Measurements from ENCODE around the gene NFASC.

NFASC gene

DNA sequence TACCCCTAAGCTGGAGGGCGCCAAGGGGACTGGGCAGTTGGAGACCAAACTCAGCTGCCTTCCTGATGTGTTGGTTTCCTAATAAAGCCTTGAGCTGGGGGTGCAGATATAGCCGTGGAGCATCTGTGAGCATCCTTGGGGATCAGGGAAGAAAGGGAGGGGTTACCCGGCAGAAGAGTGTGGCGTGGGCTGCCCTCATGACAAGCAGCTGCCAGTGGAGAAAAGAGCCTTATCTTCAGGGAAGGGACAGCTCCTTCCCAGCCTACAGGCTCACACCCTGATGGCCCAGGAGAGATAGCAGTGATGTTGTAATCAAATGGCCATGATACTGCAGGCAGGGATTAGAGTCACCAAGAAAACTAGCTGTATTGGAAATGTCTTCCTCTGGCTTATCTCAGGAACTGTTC is 10.8 kb upstream of the NFASC start:
- no peak for DNase-seq (ENCODE audit: low read depth)

DNA sequence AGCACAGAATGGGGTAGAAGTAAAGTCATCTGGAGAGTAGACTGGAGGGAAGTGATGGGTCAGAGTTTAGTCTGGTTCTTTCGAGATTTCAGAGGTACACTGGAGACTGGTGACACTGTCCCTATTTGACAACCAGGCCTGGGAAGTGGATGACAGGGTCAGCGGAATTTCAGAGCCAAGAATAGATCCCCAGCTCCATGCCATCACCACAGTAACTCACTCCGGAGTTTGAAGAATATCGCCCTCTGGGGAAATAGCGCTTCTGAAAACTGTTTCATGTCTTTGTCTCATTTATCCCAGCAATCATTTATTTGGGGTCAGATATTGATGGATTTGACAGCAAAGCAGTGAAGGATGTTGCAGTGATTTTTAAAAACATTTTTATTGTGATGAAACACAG is 7.6 kb upstream of the NFASC start:
- DNase-seq (ENCODE audit: low read depth), result no peak

DNA sequence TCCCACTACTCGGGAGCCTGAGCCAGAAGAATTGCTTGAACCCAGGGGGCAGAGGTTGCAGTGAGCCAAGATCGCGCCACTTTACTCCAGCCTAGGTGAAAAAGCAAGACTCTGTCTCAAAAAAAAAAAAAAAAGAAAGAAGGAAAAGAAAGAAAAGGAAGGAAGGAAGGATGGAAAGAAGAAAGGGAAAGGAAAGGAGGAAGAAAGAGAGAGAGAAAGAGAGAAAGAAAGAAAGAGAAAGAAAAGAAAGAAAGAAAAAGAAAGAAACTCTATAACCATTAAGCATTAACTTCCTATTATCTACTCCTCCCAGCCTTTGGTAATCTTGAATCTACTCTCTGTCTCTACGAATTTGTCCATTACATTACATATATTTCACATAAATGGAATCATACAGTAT is 6.9 kb upstream of the NFASC start:
- DNase-seq (ENCODE audit: low read depth), result no peak

DNA sequence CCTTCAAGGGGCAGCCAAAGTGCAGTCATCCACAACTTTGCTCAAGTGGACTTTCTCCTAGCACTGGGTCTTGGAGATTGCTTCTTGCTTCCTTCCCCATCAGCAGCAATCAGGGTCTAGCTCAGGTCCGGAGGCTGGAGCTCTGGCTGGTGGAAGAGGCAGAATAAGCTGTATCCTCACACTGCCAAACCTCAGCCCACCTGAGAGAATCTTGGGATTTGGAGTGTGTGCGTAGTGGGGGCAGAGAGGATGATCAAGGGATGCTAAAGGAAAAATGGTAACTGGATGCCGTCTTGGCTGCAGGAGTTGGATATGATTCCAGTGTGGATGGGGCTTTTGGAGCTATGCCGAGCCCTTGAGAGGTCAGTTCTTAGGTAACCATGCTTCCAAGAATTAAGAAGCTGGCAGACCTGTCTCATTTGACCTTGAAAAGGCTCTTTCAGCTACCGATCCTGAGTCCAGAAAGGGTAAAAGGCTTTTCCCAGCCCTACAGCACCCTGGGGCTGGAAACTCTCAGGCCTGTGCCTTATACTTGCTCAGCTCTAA is 4.5 kb upstream of the NFASC start:
- no peak for DNase-seq (ENCODE audit: low read depth)

DNA sequence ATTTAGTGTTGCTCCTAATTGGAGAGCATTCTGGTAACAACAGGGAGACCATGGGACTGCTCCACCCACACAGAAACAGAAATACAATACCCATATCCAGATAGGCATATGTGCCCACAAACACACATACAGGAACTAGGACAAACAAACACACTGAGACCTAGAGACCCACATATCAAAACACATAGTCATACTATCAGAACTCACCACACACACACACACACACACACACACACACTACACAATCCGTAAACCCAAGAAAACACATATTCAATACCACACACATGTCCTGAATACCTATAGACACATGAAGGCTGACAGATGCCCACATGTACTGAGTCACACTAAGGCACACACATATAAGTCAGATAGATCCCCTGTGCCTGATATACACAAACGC is 3.5 kb upstream of the NFASC start:
- DNase-seq (ENCODE audit: low read depth), result no peak

DNA sequence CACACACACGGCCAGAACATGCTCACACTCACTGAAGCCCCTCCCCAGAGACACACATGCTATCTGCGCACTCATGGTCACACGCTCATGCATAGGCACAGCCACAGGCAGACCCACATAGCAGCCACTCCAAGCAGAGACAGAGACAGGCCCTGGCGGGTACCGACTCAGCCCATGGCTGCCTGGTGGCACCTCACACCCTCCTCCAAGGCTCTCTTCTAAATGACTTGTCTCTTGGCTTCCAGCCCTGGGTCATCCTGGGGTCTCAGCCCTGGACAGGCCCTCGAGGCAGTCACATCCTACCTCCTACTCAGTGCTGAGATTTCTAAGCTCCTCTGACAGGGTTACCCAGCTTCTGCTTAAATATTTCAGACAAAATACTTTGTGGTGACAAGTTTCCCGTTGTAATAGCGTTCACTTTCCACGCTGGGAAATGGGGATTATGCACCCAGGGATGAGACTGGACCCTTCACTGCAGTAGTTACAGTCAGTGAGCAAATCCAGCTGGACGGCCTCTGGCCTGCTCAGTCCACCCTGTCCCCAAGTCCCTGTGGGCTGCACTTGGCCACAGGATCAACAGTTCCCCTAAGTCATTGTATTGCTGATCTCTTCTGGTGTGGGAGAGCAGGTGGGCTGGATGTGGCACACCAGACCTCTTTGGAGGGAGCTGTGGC is 2.9 kb upstream of the NFASC start:
- no peak for DNase-seq (ENCODE audit: low read depth)

DNA sequence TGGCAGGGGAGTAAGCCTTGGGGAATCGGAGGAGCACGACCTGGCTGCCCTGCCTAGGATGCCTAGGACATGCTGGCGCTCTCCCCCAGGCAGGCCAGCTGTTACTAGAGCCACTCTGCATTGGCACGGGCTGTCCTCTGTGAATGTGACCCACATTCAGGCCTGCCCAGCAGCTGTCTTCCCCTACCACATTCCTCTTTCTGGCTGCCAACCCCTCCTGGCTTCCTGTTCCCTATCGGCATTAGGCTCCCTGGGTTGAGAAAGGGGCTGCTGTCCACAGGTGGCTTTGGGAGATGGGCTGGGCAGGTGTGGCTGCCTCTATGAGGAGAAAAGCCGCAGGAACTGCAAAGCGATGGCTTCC is 2.3 kb upstream of the NFASC start:
- no peak for DNase-seq (ENCODE audit: low read depth)

DNA sequence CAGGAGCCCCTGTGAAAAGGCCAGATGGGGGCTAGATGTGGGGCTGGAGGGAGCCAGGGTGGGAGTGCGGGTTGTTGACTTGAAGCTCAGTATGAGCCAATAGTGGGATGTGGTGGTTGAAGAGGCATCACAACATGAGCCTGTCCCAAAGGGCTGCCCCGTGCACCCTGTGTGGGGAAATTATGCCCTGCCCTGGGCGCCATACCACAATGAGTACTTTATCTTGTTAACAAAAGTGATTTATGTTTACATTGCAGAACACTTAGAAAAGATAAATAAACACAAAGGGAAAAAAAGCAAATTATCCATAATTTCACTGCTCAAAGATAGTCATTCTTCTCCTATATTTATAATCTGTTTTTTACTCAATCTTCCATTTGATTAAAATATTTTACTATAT is 1.6 kb upstream of the NFASC start:
- no peak for DNase-seq (ENCODE audit: low read depth)

DNA sequence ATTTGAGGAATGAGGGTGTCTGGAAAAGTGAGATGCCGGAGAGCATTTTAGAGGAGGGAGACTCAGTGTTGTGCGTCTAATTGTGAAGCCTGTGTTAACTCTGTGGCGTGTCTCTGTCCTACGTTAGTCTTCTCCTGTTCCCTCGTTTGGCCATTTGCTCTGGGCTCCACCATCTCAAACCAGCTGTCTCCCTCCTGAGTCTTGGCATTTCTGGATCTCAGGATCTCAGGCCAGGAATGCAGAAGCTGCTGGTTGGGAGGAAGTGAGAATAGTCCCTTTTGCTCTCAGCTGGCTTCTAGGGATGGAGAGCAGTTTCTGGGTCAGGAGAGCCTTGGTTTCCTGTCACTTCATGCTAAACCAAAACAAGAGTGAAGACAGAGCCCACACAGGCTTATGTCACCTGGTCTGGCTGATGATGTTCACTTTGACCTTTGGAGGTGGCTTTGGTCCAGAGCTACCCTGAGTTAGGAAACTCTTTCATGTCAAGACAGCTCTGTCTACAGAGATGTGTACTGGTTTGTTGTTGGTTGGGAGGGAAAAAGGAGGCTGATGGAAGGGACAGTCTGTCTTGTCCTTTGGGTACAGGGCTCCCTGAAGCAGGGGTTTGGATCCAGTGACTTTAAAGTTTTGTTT is 859 bp downstream of the NFASC start:
- no peak for DNase-seq (ENCODE audit: low read depth)

DNA sequence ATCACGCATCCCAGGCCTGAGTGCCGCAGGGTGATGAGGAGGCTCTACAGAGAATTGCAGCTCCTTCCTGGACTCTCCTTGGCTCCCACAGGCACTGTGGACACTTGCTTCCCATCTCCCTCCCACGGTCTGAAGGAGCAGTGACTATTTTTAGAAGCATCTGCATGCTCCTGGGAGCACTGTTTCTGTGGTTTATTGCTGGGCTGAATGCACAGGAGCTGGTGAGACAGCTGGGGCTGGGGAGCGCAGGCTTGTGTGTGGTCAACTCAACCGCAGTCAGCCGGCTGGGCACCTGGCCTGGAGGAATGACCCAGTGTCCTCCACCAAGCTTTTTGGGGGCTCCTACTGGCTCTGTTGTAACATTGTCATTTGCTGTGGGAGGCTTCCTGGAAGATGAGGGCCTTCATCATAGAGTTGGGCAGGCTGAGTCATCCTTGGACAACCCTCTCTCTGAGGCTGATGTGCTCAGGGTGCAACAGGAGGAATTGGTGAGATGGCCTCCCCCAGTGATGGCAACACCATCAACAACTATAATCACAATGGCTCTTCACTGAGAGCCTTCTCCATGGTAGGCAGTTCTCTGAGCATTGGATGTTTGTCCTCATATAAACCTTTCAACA is 1.7 kb downstream of the NFASC start:
- peak; percentile 43 for DNase-seq (ENCODE audit: low read depth)

DNA sequence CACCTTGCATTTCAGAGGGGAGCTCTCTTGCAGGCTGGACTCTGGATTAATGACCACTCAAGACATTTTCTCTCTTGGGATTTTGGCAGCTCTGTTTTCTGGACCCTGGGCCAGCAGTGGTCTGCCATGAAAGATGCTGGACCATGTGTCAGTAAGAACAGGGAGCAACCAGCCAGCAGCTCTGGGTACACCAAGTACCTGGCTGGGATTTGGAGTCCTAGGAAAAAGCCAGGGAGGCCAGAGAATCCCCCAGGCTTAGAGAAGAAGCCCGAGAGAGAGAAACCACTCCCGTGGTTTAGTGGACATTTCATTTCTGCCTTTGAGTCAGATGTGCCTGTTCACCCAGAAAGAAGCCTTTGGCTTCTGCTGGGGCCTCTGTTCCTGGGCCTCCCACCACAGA is 2.5 kb downstream of the NFASC start:
- no peak for DNase-seq (ENCODE audit: low read depth)

DNA sequence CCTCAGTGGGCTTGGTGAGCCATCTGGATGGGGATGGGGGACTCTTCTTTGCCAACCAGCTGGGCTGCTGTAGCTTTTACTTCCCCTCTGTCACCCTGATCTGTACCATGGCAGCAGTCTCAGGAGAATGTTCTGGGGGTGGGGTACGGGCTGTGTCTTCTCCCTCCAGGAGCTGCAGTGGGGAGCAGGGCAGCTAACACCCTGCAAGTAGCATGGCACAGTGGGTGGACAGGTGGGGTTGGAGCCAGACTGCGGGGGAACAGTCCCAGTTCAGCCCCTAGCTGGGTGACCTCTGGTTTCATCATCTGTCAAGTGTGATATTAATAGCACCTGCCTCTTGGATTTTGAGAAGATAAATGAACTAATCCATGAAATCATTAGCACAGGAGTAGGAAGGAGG is 3.1 kb downstream of the NFASC start:
- no peak for DNase-seq (ENCODE audit: low read depth)

DNA sequence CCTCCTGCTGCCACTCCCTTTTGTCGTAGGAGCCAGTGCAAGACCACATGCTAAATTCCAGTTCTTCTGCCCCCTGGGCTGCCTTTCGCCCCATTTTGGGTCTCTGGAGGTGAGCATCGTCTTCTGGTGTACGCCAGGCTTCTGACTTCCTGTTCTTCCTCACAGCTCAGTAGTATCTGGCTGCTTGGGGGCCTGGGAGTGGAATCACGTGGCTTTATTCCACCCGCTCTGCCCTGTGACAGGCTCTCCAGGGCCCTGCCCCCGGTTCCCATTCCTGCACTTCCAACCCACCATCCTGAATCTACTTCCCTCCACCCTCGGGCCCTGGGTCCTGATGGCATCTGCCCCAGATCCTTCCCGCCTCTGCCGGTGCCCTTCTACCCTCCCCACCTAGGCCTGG is 3.6 kb downstream of the NFASC start:
- no peak for DNase-seq (ENCODE audit: low read depth)

DNA sequence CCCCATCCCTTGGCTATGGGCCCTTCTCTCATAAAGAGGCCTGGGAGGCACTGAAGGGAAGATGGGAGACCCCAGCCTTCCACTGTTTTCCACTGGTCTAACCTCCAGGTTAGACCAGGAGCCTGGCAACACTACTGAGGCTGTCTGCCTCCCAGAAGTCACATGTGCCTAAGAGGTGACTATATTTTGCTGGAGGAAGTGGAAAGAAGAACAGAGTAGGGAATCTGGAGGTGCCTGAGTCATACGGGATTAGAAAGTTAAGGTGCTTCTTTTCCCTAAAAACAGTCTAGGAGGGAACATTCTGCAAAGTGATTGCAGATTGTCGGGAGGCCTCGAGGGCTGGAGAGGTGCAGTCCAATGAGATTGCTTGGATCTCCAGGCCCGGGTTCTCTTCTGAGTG is 4.6 kb downstream of the NFASC start:
- DNase-seq (ENCODE audit: low read depth), result no peak

DNA sequence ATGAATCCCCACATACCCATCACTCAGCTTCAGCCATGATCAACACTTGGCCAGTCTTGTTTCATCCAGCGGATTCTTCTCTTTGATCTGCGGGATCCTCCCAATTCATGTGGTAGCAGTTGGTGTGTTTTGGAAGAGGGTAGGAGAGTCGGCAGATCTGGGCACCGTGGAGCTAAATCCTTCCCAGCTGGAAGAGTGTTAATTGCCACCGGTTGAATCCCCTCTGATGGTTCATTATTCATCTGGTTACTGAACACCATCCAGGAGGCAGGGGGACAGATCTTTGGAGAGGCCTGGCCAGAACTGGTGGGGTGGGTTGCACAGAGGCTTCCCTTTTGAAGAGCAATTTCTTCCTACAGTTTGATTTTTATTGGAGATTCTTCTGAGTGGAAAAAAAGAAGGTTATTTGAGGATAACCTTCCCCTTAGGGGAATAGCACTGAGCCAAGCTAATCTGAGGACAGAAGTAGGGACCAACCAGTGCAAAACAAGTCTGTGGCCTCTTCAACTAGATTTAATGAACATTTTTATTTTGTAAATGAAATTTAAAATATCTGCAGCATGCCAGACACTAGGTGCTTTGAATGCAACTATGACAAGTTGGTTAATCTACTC is 8.1 kb downstream of the NFASC start:
- no peak for DNase-seq (ENCODE audit: low read depth)

DNA sequence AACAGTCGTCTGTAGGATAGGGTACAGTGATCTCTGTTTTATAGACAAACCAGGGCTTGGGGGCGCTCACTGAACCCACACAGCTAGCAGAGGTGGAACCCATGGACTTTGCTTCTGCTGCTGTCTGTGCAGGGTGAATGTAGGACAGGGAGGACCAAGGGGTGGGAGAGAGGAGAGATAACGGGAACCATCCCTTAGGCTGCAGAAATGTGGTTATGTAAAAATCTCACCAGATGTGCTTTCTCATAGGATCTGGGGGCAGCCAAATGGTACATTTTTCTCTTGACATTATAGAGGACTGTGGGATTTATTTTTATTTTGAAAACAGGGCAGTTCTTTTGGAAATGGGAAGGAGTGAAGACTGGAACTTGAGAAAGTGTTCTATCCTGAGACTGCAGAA is 8.7 kb downstream of the NFASC start:
- no peak for DNase-seq (ENCODE audit: low read depth)

DNA sequence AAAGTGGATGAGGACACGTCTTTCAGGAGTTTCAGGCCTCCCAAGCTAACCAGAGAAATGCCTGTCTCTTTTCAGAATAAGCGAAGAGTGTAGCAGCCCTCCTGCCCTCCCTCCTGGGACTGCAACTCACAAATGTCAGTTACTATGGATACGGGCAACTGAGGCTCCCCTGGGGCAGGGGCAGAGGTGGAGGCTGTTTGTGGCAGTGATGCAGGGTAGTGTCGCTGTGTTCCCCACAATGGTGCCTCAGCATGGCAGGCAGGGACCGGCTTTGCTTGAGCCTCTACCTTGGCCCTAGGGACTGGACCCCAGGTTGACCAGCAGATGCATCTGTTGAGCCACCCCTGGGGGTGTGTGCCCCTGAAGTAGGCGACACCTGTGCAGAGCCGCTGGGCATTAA is 10.2 kb downstream of the NFASC start:
- DNase-seq (ENCODE audit: low read depth), result no peak

DNA sequence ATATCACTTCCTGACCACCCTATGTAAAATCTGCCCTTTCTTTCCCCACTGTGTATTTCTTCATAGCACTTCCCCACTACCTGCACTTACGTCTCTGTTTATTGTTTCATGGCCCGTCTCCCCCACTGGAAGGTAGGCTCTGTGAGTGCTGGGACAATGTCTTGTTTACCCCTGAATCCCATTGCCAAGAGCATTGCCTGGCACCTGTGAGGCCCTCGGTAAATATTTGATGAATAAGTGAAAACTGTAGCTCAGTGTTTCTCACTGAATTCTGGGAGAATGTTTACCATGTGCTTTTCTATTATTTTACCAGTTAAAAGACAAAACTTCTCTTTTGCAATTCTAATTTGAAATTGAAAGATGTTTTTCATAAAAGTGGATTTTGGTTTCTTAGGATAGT is 11.8 kb downstream of the NFASC start:
- DNase-seq (ENCODE audit: low read depth), result no peak

DNA sequence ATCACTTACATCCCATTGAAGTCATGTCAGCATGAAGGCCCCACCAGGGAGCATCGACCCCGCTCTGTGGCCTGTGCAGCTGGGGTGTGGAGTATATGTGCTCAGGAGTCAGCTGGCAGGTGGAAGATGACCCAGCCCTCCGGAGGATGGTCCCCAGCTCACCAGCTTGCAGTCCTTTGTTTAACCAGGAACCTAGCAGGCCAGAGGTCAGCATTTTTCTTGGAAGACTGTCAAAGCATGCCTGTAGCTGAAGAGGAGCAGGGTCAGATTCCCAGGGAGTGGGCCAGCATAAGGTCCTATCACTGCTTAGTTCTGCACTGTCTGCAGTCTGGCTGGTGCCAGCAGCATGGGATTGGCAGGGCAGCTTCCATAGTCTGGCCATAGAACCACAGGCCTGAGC is 12.7 kb downstream of the NFASC start:
- DNase-seq (ENCODE audit: low read depth), result no peak

DNA sequence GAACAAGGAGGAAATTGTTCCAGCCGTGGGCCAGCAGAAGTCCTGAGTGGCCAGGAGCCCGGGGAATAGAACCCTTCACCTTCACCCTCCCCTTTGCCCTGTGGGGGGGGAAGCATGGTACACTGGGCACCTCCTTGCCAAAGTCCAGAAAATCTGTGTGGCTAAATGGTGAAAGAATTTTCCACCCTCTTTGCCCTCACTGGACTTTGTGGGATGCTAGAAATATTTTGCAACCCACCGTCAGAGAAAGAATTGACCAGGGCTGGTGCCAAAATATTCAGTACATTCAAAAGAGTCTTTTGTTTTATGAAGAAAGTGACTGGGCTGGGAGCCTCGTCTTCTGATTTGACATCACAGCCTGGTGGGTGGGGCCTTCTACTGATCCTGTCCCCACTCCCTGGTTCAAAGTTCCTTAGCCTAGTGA is 14.6 kb downstream of the NFASC start:
- peak; percentile 54 for DNase-seq (ENCODE audit: low read depth)

DNA sequence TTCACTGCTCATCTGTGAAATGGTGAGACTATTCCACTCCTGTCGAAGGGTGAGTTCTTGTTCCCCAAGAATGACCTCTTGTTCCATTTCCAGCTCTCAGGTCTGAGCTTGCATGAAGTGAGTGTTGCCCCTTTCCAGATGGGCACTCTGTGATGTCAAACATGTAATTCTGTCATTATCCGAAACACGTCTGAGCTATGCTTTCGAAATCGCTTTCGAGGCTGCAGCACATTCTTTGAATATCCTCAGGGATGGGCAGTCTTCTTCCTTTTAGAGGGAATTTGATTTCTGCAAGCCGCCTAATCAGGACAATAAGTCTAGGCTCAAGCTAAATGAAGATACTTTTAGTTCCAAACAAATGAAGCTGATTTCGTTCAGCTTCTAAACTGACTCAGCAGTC is 15.1 kb downstream of the NFASC start:
- DNase-seq (ENCODE audit: low read depth), result peak; percentile 19

DNA sequence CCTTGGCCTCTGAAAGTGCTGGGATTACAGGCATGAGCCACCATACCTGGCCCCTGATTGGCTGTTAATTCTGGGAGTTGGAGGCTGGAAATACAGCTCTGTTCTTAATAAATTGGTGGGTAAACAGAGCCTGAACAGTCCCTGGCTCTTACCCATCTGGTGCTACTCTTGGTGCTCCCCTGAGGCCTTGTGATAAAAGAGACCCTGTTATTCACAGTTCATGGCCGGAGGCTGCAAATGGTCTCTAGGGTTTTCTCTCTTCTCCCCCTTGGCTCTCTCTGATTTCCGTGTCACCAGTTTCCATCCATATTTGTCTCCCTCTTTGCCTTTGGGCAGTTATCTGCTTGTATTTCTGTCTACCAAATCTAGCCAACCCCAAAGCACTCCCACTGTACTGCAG is 17.2 kb downstream of the NFASC start:
- no peak for DNase-seq (ENCODE audit: low read depth)

DNA sequence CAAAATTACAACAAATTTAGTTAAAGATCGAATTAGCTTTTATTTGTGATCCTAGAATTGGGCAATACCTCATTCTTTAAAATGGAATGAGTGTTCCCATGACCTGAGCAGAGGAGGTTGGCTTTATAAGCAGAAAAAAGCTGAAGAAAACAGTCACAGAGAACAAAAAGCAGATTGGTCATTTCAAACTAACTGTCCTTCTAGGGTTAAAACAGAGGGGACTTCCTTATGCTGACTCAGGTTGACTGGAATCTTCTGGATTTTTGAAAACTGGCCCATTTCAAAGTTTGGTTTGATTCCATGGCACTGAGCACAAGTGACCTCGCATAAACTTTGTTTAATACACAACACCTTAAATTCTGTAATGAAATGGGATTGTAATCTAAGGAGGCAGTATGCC is 17.6 kb downstream of the NFASC start:
- DNase-seq (ENCODE audit: low read depth), result peak; percentile 42
